NB4 (cell line): ENCODE results near the gene GALNT9.

Experiments used
- DNase-seq: peaks from one replicate; pipeline ENCODE4 v3.0.0; 2010; ENCODE audit warnings: low read depth
- H3K4me3 ChIP-seq: one replicate; pipeline ENCODE4 v1.5.1; 2011; ENCODE audit warnings: mild to moderate bottlenecking, low read depth, low read length, moderate library complexity
- CTCF ChIP-seq: IDR thresholded peaks from one replicate; pipeline ENCODE4 v1.5.1; 2012; ENCODE audit warnings: low read depth, low read length
- MAX ChIP-seq: IDR thresholded peaks from 2 replicates; pipeline ENCODE4 v1.6.1; 2011; ENCODE audit warnings: low read depth, low read length
- MYC ChIP-seq: IDR thresholded peaks from 2 replicates; pipeline ENCODE4 v1.6.1; 2011; ENCODE audit warnings: low read depth, low read length
- POLR2A ChIP-seq: IDR thresholded peaks from 2 replicates; pipeline ENCODE4 v1.6.1; 2011; ENCODE audit warnings: mild to moderate bottlenecking; ENCODE audit not compliant: insufficient read length; ENCODE audit errors: extremely low read depth

Gene GALNT9

GRCh38 chr12:132236930-132237771, 92.2 kb downstream of the GALNT9 start:
- TF ChIP-seq CTCF (no peak), MYC (no peak), POLR2A (no peak), MAX (no peak)
- no peak for DNase-seq
- no peak overlapping the region for H3K4me3 ChIP-seq

- no peak for DNase-seq
- H3K4me3 ChIP-seq: no peak overlapping the region
- TF ChIP-seq CTCF: no peak
- TF ChIP-seq MYC: no peak
- no peak for TF ChIP-seq MAX
These were observed 93.1 kb downstream of the GALNT9 start for GRCh38 chr12:132236129-132236929.

- DNase-seq: no peak
- TF ChIP-seq POLR2A (no peak), CTCF (no peak), MYC (no peak), MAX (no peak)
- H3K4me3 ChIP-seq: no peak overlapping the region
These were observed 94.1 kb downstream of the GALNT9 start for GRCh38 chr12:132235116-132235820.

- no peak overlapping the region for H3K4me3 ChIP-seq
- no peak for DNase-seq
- no peak for TF ChIP-seq MYC
- TF ChIP-seq POLR2A: no peak
- no peak for TF ChIP-seq CTCF
- TF ChIP-seq MAX: no peak
These were observed 99.0 kb downstream of the GALNT9 start for GRCh38 chr12:132230381-132230780.

GRCh38 chr12:132229926-132230325, 99.5 kb downstream of the GALNT9 start:
- DNase-seq: no peak

More at GRCh38 chr12:132229926-132230325, 99.5 kb downstream of the GALNT9 start:
- H3K4me3 ChIP-seq: no peak overlapping the region
- no peak for TF ChIP-seq CTCF
- TF ChIP-seq POLR2A: no peak
